GM21367 (cell line): ENCODE results near the gene TBC1D24.

Experiments used
- ATAC-seq: cut with Tn5 transposase; IDR thresholded peaks from one replicate; pipeline ENCODE4 v1.9.1; 2021; ENCODE audit not compliant: unreplicated experiment

The TBC1D24 gene

DNA sequence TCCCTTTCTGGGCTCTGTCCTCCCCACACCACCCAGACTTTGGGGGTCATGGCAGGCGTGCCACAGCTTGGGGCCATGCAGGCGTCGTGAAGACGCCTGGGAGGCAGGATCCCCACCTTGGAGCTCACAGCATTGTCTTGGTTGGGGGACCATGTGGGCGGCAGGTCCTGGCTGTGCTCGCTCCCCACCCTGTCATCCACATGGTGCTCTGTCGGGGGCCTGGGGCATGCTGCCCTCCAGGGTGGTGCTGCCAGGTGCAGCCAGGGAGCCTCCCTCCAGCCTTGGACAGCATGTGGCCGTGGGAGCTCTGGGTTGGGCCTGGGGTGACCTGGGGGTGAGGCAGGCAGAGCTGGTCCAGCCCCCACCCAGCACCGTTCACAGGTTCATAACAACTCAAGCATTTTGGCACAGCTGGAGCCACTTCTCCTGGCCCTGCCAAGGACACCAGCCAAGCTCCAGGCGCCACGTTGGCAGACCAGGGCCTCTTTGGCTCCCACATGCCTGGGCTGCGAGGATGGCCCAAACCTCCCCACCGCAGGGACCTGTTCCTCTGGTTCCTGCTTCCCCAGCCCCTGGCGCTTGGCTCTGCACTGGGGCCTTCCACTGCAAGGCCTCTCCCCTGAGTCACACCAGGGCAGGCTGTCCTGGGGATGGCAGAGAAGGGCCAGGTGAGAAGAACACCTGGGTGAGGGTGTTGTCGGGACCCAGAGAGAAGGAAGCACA lies 23.8 kb downstream of the TBC1D24 start:
- ATAC-seq = no peak

DNA sequence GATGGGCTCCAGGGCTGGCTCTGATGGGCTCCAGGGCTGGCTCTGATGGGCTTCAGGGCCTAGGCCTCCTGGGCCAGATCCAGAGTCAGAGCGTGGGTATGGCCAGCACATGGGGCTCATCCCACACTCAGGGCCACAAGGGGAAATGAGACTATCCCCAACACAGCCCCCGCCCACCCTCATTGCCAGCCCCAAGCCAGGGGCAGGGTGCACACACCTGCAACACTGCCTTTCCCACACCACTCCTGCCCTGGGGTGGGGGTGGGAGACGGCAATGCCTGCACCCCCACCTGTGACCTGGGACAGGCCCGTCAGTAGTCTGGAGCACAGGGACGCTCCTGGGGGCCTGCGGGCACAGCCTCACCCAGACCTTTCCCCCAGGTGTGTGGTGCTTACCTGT lies 24.5 kb downstream of the TBC1D24 start:
- no peak for ATAC-seq

DNA sequence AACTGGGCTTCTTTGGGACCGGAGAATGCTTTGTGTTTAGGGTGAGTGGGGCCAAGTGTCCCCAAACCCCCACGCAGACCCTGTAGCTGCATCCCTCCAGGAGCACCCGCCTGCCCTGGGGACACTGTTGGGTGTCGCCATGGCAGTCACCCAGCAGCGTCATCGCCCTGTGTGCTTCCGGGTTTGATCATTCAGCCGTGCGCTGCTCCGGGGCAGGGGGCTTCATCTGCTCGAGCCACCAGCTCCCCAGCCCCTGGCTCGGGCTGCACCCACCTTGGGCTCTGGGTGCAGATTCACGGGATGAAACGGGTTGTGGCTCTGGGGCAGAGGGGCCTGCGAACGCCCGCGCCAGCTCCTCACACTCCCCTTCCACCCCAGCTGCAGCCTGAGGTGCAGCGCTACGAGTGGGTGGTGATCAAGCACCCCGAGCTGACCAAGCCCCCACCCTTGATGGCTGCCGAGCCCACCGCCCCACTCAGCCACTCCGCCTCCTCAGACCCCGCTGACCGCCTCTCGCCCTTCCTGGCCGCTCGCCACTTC lies 25.0 kb downstream of the TBC1D24 start:
- no peak for ATAC-seq

DNA sequence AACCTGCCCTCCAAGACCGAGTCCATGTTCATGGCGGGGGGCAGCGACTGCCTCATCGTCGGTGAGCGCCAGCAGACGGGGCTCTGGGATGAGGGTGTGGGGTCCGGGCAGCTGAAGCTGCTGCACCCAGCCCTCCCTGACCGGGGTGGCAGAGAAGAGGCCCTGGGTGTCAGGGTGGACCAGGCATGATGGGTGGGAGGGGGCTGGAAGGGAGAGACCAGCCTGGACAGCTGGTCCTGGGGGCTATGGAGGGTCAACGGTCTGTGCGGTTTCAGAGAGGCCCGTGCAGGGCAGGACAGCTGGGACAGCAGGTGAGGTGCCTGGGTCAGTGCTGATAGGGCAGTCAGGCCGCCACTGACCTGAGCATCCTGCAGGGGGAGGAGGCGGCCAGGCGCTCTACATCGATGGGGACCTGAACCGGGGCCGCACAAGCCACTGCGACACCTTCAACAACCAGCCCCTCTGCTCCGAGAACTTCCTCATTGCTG lies 25.5 kb downstream of the TBC1D24 start:
- ATAC-seq = no peak

DNA sequence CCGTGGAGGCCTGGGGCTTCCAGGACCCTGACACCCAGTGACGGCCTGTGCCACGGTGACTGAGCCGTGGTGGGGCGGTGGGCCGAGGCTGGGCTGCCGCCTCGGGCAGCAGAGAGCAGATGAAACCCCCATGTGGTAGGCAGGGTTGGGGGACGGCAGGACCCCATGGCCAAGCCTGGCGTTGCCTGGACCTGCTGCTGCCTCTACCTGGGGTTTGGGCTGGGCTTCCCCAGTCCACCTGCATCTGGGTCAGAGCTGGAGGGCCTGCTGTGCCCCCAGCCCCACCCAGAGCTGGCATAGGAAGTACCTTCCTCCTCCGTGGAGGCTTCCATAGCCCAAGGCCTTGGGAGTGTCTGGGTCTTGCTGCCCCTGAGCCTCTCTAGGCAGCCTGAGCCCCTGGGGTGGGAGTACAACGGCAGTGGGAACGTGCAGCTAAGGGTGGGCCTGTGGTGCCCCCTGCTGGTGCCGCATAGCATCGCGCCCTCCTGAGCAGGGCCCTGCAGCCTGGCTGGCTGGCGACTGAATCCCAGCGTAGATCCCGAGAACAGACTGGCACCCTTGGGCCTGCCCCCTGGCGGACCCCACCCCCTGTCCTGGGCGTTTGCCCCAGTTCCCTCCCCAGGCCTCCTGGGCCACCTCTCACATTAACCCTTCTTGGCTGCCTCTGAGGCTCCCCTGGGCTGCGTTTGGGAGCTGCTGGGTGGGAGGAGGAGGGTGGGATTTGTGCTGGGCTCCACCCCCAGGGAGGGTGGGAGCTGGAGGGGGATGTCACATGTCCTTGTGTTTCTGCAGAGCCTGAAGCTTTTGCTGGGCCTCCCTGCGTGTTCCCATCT lies 26.2 kb downstream of the TBC1D24 start:
- no peak for ATAC-seq

DNA sequence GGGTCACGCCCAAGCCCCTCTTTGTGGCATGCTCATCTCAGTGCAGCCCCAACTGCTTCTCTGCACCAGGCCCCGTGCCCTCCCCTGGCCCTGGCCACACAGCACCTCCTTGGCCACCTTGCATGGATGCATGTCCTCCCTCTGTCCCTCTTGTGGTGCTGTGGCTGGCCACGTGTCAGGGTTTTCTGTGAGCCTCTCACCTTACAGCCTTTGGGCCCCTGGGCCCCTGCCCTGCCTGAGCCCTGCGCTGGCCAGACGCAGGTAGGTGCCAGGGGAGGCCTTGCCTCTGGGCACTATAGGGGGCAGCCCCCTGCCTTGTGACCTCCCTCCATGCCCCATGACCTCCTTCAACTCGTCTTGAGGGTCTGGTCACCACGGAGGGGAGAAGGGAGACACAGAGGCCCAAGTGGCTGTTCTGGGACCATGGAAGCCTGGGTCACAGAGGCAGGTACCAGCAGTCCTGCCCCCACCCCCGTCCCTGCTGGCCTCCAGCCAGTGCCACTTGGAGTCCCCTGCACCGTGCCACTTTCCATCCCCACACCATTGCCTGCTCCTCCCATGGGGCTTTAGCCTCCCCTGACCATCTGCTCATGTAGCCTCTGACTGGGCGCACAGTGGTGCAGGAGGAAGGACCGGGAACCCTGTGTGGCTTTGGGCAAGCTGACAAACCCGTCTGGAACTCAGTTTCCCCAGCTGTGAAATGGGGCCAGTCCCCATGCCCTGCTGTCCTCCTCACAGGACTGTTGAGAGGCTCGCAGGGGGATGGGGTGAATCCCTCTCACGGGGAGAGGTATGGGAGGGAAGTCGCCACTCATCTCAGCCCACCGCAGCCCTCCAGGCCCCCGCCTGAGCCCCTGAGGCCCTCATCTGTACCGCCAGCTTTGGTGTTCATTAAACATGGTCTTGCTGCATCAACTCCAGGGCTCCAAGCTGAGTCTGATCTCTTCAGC lies 27.3 kb downstream of the TBC1D24 start:
- ATAC-seq = no peak

DNA sequence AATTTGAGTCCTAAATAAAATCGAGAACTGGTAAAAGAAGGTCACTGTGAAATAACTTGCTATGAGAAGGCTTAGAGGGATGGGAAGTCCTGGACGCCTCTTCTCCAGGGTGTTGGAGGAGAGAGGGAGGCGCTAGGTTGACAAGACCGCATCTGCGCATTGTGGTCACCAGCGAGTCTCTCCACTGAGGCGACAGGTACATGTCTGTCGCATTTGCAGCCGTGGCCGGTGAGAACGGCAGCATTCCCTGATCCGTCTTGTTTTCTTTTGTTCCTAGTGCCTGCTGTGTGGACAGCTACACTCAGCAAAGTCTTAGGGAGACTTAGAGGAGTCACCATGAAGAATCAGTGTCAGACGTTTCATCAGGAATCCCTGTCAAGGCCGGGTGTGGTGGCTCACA lies 30.8 kb downstream of the TBC1D24 start:
- ATAC-seq = no peak

DNA sequence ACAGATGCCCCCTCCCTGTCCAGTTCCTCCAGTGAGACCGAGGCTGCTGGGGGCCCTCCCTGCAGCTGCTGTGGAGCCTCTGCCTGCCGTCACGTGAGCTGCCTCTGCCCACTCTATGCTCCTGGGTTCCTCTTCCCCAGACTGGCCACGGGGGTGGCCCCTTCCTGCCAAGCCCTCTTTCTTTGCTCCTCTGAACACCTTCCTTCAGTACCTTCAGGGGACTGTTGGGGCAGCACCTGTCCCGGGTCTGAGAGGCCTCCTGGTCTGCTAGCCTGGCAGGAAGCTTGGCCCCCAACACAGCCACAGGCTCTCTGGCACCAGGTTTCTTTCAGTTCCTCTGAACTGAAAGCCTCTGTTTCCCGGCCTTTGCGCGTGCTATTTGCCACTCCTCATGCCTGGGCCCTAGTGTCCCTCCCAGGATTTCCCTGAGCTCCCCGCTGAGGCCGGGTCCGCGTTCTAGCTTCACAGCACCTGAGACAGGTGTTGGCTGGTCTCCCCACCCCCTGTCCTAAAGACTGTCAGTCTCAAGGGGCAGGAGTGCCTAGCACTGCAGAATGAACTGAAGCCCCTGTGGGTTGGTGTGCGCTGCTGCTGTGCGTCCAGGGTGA lies 32.2 kb downstream of the TBC1D24 start:
- peak; percentile 54 for ATAC-seq

DNA sequence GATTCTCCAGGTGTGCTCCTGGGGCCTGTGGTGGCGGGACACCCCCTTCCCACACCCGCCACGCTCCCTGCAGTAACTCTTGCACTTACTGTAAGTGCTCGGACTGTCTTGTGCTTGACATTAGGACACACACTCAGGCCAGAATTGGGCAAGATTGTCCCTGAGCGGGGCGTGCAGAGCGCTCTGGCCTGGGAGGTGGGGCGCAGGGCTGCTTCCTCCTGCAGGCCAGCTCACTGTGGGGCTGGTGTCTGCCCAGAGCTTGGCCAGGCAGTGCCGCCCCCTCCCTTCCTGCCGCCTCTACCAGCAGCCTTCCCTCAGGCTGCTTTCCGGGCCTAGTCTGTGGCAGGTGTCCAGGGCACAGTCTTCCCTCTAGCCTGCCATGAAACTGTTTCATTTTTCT lies 32.7 kb downstream of the TBC1D24 start:
- ATAC-seq = no peak

DNA sequence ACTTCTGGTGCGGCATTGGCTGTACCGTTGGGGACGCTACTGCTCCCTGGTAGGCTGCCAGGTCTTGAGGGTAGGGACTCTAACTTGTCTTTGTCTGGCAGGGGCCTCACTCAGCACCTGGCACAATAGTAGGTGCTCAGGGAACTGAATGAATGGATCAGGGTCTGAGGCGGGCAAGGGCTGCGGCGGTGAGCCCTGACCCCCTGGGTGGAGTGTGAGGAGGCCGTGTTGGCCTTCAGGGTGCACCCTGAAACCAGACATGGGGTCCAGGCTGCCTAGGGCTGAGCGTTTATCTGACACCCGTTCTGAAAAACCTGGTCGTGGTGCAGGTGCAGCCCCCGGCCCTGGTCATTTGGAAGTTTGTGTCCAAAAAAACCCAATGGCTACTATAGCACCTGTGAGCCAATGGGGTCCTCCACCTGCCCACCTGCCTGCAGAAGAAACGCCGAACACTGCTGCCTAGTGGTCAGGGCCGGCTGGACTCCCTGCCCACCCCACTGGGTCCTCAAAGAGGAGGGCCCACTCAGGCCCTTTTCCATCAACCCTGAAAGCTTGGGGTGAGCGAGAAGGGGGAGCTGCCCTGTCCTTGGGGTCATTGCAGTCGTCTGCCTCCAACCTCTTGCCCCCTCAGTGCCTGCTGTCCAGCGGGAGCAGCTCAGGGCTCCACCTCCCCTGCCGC lies 33.9 kb downstream of the TBC1D24 start:
- ATAC-seq = no peak

DNA sequence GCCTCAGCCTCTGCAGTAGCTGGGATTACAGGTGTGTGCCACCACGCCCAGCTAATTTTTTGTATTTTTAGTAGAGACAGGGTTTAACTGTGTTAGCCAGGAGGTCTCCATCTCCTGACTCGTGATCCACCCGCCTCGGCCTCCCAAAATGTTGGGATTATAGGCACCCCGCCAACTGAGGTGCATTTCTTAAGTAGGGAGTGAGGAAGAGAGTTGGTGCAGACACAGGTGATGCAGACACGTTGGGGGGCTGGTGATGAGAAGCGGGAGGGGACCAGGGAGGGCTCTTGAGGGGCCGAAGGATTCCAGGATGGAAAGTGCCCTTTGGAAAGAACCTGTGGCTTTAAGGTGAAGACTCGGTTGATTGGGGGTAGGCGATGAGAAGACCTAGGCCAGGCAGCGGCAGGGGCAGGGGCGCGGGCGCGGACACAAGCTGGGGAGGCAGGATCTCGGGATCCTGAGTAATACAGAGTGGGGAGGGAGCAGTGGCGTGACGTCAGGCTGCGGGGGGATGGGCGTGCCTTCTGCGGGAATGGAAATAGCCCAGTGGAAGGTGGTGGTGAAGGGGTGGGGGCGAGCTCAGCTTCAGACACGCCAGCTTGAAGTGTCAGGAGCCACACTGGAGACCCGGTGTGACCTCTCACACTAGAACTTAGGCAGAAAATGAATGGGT lies 36.3 kb downstream of the TBC1D24 start:
- no peak for ATAC-seq

DNA sequence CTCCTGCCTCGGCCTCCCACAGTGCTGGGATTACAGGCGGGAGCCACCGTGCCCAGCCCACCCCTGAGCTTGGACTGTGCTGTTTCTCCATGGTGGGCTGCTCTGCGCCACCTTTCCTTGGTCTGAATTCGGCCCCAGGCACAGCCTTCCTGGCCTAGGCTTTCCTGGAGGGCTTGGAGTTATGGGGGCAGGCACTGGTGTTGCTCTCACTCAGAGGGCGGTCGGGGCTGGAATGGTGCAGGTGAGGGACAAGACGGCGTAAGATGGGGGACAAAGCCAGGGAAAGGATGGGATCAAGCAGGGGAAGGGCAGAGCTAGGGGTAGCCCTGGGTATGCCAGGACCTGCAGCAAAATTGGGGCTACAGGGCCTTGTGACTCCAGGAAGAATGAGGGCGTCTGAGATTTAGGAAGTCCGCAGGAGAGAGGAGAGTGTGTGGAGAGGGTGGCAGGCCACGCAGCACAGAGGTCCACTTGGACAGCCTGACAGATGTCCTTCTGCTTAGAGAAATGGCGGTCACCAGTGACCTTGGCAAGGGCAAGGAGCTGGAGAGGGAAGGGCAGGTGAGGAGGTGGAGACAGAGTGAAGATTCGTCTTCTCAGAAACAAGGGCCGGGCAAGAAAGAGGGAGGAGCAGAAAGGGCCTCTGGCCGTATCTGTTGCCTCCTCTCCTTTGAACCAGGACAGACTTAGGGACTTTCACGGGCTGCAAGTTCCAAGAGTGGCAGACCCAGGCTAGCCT lies 37.2 kb downstream of the TBC1D24 start:
- ATAC-seq = no peak

DNA sequence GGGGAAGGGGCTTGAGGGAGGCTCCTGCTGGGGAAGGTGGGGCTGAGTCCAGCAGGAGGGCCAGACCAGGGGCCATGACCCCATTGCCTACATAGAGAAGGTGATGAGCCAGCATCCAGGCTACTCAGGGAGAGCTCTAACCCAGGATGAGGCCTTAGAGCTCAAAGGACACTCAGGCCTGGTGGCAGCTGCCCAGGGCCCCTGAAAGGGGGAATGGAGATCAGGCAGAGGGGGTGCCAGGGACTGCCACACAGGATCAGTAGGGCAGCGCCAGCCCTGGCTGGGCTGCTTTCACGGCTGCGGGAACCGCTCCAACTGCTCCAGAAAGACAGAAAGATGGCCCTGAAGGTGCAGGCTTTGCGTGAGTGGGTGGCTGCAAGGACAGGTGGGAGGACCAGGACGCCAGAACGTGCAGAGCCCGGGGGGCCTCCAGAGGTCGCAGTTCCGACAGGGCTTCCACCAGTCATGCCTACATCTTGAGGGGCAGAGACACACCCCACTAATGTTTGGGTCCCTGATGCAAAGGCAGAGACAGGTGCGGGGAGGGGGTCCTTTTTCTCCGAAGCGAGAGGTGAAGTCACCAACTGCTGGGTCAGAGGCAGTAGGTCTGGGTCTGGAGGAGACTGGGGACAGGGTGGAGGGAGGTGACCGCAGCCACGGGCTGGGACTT lies 37.9 kb downstream of the TBC1D24 start:
- no peak for ATAC-seq

DNA sequence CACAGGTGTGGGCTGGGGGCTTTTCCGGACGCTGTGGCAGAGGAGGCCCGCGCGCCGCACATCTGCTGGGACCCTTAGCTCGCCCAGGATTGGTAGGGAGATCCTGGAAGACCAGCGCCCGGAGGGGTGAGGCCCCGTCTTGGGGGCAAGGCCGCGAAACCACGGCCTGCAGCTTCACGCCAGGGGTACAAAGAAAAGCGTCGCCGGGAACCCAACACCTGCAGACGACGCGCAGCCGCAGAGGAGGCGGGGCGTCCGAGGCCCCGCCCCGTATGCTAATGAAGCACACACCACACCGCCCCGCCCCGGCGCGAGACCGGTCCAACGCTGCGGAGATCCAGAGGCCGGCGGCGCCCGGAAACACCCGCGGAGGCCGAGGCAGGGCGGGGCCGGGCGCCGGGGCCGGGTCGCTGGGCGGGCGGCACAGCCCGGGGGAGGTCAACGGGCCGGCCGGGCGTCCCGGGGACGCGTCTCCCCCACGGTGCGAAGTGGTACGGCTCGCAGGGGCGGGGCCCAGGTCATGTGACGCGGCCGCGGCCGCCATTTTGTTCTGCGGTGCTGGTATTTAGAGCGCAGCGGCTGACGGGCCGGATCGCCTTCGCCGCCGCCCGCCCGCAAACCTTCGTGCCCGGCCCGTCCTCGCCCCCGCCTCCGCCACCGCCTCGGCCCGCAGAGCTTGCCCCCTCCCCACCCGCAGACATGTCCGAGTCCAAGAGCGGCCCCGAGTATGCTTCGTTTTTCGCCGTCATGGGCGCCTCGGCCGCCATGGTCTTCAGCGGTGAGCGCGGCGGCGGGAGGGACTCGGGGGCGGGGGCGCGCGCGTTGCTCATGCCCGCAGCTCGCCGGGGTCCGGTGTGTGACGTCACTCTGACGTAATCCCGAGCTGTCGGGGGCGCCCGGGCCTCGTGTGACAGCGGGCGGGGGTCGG lies 38.7 kb downstream of the TBC1D24 start, which contains the start of gene ATP6V0C:
Gene ATP6V0C (plus strand): TSS at position 548 of the 928 bp plus-strand sequence. CDS start 152 bp downstream, at position 700.
- ATAC-seq = peak; percentile 57

DNA sequence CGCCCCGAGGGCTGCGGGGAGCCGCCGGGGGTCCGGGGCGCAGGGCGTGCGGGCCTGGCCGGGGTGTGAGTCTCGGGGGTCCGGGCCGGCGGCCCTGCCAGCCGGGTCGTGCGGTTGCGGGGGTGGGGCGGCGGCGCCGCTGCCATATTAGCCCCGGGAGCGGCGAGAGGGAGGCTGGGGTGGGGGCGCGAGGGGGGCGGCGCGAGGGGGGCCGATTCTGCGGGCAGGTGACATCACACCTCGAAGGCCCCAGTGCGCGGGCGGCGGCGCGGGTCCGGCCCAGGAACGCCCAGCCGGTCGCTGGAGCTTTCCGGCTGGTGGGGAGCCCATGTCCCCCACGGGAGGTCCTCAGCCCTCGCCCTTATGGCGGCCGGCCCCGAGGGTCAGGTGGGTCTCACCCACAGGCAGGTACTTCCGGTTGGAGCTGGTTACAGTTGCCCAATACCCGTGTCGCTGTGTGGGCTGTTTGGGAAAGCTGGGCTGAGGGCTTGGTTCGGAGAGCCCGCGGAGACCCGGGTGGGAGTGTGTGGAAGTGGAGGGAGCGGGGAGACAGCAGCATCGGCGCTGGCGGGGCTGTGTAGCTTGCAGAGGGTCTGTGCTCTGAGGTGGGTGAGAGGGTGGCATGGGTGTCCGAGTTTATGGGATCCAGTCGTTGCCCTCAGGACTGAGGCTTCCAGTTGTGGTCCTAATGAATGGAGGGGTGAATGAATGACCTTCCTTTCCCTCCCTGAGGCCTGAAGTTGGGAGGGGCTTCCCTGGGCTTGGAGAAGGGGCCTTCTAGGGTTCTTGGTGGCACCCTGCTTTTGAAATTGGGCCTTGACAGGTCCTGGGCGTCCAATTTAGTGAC lies 39.6 kb downstream of the TBC1D24 start:
- ATAC-seq = no peak
